Stimulated activated CD4-positive, alpha-beta T cell treated with anti-CD3 and anti-CD28 coated beads, Interleukin-15, amount 100 ng/mL, for 1 hour (primary cell): ENCODE measurements around the gene GRIP2.

ENCODE experiments used
- DNase-seq, 2 donors: peaks; one replicate each; pipeline ENCODE4 v3.0.0-alpha.2; 2020; ENCODE audit warnings: low read depth in 1 of 2, low spot score in 1 of 2

Gene GRIP2

DNA sequence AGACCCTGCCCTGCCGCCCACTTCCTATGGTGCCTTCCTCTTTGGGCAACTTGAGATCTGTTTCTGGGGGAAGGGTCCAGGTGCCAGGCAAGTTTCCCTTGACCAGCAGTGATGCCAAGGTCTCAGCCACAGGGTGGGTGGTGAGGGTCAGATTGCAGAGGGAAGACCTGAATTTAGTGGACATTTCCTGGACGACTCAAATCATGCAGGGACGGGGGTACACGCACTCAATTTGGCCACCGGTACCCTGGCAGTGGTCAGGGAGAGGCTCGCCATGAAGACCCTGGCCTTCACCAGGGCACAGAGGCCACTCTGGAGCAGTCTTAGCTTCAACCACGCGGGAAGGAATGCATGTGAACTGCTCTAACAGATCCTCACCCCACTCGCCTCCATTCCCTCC, 1.5 kb upstream of the GRIP2 start:
- DNase-seq: no peak

DNA sequence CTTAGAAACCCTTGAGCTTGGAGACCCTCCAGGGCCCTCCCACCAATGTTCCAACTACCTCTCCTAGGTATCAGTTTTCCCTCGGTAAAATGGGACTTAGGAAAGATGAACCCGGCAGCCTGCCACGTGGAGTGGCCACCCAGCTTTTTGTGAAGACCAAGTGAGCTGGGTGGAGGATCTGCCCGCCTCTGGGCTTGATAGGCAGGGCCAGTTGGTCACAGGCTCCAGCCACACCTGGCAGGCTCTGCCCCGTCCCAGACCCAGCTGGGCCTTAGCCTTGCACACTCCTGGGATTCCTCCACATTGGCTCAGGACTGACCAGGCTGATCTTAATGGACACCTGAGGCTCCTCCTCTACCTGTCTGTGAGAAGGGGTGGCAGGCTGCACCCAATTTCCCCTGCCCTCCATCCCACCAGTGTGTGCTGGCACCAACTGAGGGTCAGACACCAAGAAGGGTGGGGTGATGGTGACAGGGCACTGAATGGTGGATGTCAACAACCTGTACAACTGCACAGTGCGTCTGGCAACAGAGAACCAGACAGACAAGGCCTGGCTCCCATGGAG, 761 bp upstream of the GRIP2 start:
- no peak for DNase-seq

DNA sequence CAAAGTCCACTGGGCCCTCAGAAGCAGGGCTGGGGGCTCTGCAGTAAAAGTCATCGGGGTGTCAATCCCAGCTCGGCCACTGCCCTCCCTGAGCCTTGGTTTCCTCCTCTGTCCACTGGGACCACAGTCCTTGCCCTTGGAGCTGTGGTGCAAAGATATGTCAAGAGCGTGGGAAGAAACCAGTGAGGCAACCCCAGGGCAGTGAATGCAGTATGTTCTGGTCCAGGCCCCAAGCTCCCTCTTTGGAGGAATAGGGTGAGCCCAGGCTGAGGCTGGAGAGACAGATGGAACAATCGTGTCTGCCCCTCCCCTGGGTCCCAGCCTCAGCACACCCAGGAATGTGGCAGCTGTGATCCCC, 779 bp downstream of the GRIP2 start:
- no peak for DNase-seq

DNA sequence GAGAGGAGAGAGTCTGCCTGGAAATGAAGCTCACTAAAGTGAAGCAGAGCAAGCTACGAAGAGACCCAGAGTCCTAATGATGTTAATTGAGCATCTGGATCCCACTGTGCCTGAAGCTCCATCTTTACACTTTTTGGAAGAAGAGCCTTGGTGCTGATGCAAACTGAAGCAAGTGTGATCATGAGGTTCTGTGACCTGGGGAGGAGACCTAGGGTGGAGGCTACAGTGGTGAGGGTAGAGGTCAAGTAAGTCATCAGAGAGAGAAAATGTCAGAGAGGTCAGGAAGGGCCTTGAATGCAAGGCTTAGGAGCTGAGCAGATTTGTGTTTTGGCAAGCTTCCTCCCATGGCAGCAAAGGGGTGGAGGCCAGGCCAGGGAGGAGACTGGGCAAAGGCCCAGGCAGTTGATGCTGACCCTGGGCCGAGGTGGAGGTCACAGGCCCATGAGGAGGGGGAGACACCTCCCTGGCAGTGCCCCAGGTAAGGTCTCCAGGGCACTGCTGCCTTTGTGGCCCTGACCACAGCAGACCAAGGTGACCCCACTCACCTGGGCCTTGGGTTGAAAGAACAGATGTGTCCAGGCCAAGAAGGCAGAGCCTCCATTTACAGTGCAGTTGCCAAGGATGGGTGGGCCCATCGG, 1.6 kb downstream of the GRIP2 start:
- no peak for DNase-seq

DNA sequence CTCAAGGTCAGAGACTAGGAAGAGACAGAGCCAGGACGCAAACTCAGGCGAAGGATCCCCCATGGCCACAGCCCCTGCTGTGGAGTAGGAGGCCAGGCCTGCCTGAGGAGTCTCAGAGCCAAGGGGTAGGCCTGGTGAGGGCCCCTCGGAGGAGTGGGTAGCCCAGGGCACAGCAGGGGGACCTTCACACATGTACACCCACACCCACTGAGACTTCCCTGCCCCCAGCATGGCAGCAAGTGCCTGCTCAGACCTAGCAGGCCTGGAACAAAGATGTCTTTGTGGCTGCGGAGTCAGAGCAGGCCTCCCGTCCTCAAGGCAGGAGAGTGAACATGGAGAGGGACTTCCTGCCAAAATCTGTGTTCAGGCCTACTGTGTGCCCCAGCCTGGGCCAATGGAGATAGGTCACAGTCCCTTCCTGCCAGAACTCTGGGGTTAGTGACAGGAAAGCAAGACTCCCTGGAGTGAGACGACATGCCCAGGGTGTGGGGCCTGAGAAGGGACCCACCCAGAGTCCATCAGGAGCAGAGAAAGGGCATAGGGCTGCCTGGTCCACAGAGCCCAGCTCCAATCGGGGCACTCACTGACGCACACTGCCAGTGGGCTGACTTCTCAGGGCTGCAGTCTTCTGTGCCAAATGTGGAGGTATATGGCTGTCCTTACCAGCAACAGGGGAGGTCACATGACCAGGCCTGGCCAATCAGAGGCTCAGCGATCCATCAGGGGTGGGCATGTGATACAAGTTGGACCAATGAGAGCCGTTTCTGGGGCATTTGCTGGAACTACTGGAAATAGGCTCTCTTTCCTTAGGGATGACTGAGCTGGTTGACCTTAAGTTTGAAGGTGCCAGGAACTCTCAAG, 2.3 kb downstream of the GRIP2 start:
- DNase-seq: no peak

DNA sequence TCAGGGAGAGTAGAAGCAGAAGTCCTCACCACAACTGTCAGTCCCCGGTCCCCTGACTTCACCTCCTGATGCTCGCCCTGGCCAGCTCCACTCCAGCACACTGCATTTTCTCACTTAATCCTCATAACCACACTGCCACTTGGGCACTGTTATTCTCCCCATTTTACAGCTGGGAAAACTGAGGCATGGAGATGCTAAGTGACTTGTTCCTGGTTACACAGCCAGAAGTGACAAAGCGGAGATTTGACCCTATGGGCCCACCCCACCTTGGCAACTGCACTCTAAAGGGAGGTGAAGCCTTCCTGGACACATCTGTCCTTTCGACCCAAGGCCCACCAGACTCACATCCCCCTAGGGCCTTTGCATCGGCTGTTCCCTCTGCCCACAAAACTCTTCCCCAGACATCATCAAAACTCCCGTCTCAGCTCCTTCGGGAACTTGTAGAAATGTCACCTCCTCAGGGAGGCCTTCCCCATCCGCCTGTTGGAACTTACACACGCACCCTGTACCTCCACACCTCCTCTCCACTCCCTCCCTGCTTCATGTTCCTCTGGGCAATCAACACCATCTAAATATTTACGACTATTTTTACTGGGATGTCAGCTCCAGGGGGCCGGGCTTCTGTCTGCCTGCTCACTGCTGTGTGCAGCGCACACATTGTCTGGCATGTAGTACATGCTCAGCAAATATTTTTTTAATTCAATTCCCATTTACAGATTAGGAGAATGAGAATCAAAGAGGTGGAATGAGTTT, 3.1 kb downstream of the GRIP2 start:
- DNase-seq: no peak

DNA sequence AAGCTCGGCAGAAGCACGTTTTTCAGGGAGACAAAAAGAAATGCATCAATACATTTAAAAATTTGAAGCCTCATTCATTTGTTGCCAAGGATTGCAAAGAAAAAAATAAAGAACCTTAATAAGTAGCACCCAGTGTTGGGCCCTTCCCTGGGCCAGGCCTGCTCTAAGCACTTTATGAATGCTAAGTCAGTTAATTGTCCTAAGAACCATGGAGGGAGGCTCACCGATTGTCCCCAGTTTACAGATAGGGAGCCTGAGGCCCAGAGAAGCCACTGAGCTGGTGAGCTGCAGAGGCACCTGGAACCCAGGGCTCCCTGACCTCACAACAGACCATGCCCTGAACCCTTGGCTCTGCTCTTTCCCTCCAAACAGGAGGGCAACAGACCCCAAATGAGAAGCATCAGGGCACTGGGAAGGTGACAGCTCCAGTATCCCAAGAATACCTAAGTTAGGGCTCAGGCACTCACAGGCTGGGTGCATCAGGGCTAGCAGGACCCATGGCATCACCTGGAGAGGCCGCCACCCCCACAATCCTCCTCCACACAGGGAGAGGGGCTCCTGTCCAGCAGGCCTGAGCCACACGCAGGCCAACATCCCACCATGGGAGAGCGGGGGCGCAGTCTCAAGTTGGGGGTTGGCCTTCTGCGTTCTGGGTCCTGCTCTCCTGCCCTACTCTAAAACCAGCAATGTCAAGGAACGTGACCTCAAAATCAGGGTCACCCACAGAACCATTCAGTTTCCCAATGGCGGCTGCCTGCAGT, 3.9 kb downstream of the GRIP2 start:
- DNase-seq: no peak

DNA sequence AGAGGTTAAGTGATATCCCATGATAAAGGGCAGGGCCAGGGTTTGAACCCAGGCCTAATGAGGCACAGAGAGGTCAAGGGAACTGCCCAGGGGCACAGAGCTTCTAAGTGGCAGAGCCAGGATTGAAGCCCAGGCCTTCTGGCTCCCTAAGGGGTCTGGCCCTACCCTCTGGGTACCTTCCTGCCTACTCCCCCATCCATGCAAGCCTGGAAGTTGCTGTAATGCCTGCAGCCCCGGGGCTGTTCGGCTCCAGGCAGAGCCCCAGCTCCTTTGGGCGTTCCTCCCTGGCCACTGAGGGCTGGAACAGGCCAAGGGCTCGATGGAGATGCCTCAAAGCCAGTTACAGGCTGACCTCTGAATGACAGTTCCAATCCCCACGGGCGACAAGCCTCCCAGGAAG, 4.5 kb downstream of the GRIP2 start:
- DNase-seq: no peak

DNA sequence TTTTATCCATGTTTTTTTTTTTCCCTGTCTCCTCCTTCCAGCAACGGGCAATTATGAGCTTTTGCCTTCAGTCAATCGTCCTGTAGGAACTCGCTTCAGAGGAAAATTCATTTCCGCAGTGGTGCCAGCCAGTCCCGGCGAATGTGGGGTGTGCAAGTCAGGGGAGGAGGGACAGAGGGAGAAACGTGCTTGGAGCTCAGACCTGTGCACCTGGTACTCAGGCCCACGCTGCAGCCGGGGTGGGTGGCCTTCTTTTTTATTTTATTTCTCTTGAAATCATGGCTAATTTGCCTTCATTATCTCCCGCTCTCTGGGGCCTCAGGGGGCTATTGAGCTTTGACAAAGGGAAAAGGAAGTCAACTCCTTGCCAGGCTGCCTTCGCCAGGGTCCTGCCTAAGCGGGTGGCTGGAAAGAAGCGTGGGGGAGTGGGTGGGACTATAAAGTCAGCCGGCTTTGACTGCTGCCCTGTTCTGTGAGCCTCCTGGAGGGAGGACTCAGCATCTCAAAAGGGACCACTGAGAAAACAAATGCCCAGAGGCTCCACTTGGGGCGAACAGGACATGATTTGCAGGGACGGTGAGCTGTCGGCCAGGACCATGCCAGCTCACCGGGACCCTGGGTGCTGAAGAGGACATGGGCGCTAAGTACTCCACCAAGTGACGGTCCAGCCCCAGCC, 5.5 kb downstream of the GRIP2 start:
- DNase-seq: no peak

DNA sequence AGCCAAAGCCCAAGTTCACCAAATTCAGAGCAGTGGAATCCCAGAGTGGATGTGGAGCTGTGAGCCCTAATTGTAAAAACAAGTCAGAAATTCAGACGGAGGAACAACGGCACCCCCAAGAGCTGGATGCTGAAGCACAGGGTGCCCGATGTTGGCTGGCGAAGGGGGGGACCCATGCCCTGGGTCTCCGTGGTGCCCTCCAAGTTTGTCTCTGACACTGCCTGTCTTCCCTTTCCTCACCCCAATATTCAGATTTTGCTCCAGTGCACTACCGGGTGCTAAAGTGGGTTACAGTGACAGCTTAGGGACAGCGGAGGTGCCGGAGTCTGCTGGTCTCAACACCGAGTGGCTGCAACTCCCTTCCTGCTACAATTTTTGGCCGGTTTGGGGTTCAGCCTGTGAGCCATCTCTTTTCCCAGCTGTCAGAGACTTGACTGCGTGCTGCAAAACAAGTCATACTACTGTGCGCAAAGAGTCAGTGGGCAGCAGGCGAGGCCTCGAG, 6.6 kb downstream of the GRIP2 start:
- DNase-seq: no peak

DNA sequence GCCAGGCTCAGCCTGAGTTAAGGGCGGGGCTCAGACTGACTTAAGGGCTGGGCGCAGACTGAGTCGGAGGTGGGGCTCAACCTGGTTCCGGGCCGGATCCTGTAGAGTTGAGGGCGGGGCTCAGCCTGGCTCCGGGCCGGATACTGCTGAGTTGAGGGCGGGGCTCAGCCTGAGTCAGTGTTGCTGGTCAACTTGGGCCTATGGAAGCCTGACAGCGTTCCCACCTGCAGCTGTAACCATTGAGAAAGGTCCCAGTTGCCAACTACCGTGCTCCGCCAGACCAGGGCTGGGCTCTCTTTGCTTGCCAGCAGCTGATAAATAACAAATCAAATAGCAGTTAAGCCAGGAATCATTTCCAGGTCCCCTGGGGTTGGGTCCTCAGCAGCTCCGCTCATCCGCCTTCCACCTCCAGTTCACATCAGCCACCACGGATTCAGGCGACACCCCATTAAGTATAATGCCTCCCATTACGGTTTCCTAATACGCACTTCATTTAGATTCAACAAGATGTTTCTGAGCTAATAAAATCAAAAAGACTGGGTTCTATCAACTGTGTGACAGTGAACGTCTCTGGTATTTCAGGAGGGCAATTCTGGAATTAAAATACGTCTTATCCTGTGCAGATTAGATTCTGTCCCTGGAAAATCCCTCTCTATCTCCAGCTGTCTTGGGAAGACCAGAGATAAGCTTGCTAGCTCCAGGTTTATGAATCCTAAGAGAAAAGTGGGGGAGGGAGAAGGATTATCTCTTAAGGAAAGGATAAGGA, 7.3 kb downstream of the GRIP2 start:
- no peak for DNase-seq

DNA sequence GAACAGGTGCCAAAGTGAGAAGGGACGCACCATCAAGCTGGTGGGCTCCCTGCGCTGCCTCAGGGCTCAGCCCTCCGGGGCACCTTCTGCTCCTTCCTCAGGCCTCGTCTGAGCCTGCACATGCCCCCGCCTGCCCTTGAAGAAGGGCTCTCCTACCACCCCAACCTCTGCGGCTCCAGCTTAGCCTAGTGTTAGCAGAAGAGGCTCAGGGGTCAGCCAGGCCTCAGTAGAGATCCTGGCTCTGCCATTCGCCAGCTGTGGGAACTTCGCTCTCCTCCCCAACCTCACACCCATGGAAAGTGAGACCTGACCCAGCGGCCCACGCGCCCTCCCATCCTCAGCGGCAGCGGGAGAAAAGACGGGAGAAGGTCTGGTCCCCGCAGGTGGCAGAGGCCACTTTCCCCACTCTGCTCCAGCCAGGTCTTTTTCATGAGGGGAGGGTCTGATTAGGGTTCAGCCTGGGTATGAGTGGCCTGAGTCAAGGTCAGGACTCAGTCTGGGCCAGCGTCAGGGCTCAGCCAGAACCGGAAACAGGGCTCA, 8.2 kb downstream of the GRIP2 start:
- DNase-seq: no peak

DNA sequence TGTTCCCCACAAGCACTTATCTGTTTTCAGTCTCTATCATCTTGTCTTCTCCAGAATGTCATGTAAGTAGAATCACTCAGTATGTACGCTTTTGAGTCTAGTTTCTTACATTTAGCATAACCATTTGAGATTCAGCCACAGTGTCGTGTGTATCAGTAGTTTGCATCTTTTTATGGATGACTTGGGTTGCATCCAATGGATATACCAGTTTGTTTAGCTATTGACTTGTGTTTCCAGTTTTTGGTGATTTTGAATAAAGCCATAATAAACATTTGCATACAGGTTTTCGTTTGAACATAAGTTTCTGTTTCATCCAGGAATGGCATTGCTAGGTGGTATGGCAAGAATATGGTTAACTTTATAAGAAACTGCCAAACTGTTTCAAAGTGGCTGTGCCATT, 12.1 kb downstream of the GRIP2 start:
- no peak for DNase-seq

DNA sequence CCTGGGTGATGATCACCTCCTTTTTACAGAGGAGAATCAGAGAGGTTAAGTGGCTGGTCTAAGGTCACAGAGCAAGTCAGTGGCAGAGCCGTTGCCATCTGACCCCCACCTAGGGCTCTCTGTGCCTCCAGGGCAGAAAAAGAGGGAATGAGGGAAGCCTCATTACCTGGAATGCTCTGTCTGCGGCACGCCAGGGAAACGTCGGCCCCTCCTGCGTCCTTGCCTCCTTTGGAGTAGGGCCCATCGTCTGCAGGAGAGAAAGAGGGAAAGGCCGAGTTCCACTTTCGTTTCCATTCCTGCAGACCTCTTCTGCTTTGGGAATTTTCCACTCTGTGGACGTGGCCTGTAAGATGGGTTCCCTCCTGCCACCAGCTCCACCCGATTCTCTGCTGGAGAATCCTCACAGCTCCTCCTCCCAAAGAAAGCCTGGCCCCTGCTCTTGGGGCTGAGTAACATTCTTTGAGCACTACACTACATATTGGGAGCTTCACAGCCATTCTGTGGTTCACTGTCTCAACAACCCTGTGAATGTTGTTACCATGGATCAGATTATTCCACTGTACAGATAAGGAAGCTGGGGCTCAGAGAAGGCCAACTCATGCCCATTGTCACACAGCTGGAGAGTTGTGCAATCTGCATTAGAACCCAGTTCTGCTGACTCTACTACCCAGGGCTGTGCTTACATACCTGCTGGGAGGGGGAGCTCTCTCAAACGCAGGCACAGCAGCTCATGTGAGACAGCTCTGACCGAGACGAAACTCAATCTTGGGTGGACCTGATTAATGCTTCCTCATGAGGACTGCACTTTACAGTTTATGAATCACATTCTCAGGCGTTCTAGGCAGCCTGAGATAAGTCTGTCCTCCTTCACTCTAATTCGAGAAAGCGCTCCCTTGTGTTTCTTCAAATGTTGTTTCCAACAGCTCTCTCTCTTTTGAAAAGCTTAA, 14.2 kb downstream of the GRIP2 start:
- DNase-seq: no peak

DNA sequence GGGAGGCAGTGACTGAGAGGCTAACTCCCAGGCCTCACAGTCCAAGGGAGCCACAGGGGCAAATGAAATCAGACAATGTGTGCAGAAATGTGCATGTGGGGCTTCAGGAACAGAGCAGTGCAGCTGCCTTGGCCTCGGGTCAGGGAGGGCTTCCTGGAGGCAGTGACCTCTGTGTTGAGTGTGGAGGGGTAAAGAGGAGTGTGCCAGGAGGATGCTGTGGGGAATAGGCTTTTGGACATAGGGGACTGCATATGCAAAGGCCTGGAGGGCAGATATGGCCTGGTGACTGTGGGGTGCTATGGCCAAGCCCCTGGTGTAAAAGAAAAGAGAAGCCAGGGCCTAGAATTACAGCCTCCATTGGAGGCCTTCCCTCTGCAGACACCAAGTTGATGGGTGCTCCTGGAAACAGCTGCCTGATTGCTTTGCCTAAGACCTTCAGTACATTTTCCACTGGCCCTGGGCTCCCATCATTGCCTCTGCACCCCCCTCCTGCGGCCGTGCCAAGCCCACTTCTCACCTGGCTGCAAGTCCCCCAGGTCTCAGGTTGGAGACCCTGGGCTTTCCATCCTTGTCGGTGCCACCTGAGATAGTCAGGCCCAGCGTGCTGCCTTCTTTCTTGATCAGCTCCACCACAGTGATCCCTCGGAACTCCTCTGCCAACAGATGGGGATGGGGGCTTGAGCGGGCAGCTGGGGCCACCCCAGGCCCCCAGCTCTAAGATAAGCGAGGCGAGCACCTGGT, 15.1 kb downstream of the GRIP2 start:
- DNase-seq: no peak

DNA sequence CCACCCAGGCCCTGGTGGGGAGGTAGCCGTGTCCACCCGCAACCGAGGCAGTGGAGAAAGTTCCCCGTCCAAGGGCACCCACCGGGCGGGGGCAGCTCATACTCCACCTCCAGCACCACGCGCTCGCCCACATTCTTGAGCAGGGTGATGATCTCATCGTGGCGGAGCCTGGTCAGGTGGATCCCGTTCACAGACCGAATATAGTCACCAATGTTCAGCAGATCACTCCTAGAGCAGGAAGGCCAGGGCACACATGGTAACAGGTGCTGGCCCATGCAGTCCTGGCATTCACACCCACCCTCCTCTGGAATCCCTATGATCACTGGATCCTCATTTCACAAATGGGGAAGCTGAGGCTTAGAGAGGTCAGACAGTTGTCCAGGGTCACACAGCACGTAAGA, 15.8 kb downstream of the GRIP2 start:
- no peak for DNase-seq

DNA sequence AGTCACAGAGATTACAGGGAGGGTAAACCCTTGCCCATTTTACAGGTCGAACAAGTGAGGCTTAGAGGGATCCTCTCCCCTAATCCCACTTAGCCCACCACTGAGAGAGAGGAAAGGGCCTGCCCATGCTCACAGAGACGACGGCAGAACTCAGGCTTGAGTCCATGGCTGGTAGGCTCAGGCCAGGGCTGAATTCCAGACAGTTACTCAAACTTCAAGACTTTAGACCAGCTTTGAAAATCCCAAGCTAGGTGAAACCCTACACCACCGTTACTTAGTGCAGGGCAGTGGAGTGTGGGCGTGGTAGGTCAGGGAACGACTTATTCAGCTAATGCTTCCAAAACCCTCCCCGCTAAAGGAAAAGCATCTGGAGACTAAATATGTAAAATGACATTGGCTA, 16.4 kb downstream of the GRIP2 start:
- DNase-seq: no peak

DNA sequence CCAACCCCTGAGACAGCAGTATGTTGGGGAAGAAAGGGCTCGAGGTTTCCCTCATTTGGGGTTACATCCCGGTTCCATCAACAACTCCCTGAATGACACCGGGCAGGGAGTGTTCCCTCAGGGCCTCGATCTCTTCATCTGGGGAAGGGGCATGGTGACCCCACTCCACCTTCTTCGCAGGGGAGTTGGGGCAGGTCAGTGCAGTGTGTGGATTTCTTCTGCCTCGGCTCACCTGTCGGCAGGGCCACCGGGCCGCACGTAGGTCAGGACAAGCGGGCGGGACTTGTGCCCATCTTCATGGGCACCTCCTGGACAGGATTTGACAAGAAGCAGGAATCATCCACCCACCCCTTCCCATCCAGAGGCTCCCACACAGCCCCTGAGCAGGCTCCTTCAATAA, 17.4 kb downstream of the GRIP2 start:
- DNase-seq: no peak
